ENCODE measurements around the gene WDPCP. TPM values are rescaled to one million over a fixed set of nuclear protein-coding genes. Genes with fewer than 3 reads are reported as not detected.

The WDPCP gene
- total and polyA plus RNA-seq, 7 donors, result 0.60 to 35.5 (median 14.0) TPM

- H3K4me3 ChIP-seq, result no peak overlapping the region
- intact Hi-C loops (cut with DNase I), result no loop called here
- peaks cover 0 to 6% (median 0%) of the 10 kb centered on the region in 4 donors for H3K9me3 ChIP-seq
- TF ChIP-seq POLR2AphosphoS5 (IDR thresholded peaks at IDR 0.05), result no peak
- no peak for TF ChIP-seq POLR2A (IDR thresholded peaks at IDR 0.05)
- TF ChIP-seq CTCF (IDR thresholded peaks at IDR 0.05), result no peak
- TF ChIP-seq EP300 (IDR thresholded peaks at IDR 0.05), result no peak
- H3K4me1 ChIP-seq, result no peaks in the 10 kb centered on the region
- no peak overlapping the region for H3K27ac ChIP-seq
- H3K36me3 ChIP-seq, result no peaks in the 10 kb centered on the region
- no peak for DNase-seq
- H3K27me3 ChIP-seq, result no peaks in the 10 kb centered on the region
- 89 to 93% methylated on average over 3 of the region's 3 CpGs for WGBS, 2 donors
Measured at GRCh38 chr2:63122921-63123320, 465.4 kb downstream of the WDPCP start.

DNA sequence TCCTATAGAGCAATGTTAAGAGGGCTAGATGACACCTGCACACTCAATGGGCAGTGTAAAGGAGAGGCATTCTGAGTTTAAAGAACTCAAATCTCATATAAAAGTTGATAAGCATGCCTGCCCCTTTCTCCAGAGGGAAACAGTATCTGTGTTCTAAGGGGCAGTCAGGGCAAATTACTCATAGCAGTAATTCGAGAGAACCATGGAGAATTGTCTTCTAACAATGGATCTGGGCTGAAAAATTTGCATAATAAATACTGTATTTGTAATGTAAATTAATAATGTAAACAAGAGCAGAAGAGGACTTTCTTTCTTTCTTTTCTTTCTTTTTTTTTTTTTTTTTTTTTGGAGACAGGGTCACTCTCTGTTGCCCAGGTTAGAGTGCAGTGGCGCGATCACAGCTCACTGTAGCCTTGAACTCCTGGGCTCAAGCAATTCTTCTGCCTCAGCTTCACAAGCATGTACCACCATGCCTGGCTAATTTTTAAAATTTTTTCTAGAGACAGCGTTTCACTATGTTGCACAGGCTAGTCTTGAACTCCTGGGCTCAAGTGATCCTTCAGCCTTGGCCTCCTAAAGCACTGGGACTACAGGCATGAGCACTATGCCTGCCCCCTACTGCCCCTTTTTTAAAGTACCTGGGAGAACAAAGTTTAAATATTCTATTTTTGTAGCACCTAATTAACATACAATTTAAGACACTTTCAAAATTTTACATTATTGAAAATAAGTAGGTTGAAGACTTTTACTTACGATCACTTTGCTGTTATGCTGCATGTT lies 467.0 kb downstream of the WDPCP start:
- Histone ChIP-seq H3K4me3 (no peak overlapping the region), H3K4me1 (no peaks in the 10 kb centered on the region), H3K9me3 (peaks cover 0 to 6% (median 0%) of the 10 kb centered on the region in 4 donors), H3K27me3 (no peaks in the 10 kb centered on the region), H3K27ac (no peak overlapping the region), H3K36me3 (no peaks in the 10 kb centered on the region)
- no peak for TF ChIP-seq POLR2A (IDR thresholded peaks at IDR 0.05)
- no peak for TF ChIP-seq CTCF (IDR thresholded peaks at IDR 0.05)
- TF ChIP-seq POLR2AphosphoS5 (IDR thresholded peaks at IDR 0.05), result no peak
- no peak for TF ChIP-seq EP300 (IDR thresholded peaks at IDR 0.05)
- 95% methylated on average over 5 of the region's 5 CpGs for WGBS, 2 donors
- no peak for DNase-seq
- intact Hi-C loops (cut with DNase I), result no loop called here

GRCh38 chr2:63118821-63119220 lies 469.5 kb downstream of the WDPCP start:
- no peak for DNase-seq
- no peak overlapping the region for H3K27ac ChIP-seq
- H3K9me3 ChIP-seq, result peaks cover 0 to 11% (median 0%) of the 10 kb centered on the region in 4 donors
- H3K27me3 ChIP-seq, result no peaks in the 10 kb centered on the region
- intact Hi-C loops (cut with DNase I), result no loop called here
- WGBS, 2 donors, result 94 to 98% methylated on average over 2 of the region's 2 CpGs
- no peaks in the 10 kb centered on the region for H3K36me3 ChIP-seq
- H3K4me3 ChIP-seq, result no peak overlapping the region
- no peak for TF ChIP-seq CTCF (IDR thresholded peaks at IDR 0.05)
- TF ChIP-seq EP300 (IDR thresholded peaks at IDR 0.05), result no peak
- TF ChIP-seq POLR2A (IDR thresholded peaks at IDR 0.05), result no peak
- no peaks in the 10 kb centered on the region for H3K4me1 ChIP-seq

GRCh38 chr2:63104482-63104881 lies 483.8 kb downstream of the WDPCP start:
- no peak overlapping the region for H3K4me3 ChIP-seq
- H3K36me3 ChIP-seq, result no peaks in the 10 kb centered on the region
- no peaks in the 10 kb centered on the region for H3K27me3 ChIP-seq
- no peak overlapping the region for H3K27ac ChIP-seq
- peaks cover 0 to 20% (median 2%) of the 10 kb centered on the region in 4 donors for H3K9me3 ChIP-seq
- TF ChIP-seq POLR2A (IDR thresholded peaks at IDR 0.05), result no peak
- TF ChIP-seq CTCF (IDR thresholded peaks at IDR 0.05), result no peak
- no peak for TF ChIP-seq POLR2AphosphoS5 (IDR thresholded peaks at IDR 0.05)
- TF ChIP-seq EP300 (IDR thresholded peaks at IDR 0.05), result no peak
- no peaks in the 10 kb centered on the region for H3K4me1 ChIP-seq
- intact Hi-C loops (cut with DNase I), result no loop called here
- no peak for DNase-seq
- WGBS, 2 donors, result 100% methylated on average over 1 of the region's 1 CpG
